Tibial nerve (tissue), 4 donors: ENCODE data around the gene IRX6.

ENCODE experiments used
- EP300 ChIP-seq, 2 donors: sonication (generic); formaldehyde crosslinking; IDR thresholded peaks; one replicate each; pipeline ENCODE4 v1.6.1; 2017; ENCODE audit warnings: antibody characterized with exemption in 2 of 2, mild to moderate bottlenecking in 1 of 2
- POLR2A ChIP-seq, 2 donors: fragments of 450-650 bp; IDR thresholded peaks; one replicate each; pipeline ENCODE4 v1.6.1; 2017; ENCODE audit warnings: antibody characterized with exemption in 2 of 2, mild to moderate bottlenecking in 2 of 2, moderate library complexity in 2 of 2
- TF ChIP-seq, protein P1 (sequence below), 5 experiments: fragments of 200-600 bp in 3 of 5; fragments of 450-650 bp in 2 of 5; sonication (generic) in 3 of 5; IDR thresholded peaks; one replicate each; pipeline ENCODE4 v1.5.1; 2016 to 2019; ENCODE audit warnings: antibody characterized with exemption in 5 of 5, mild to moderate bottlenecking in 3 of 5, moderate library complexity in 2 of 5

DNA sequence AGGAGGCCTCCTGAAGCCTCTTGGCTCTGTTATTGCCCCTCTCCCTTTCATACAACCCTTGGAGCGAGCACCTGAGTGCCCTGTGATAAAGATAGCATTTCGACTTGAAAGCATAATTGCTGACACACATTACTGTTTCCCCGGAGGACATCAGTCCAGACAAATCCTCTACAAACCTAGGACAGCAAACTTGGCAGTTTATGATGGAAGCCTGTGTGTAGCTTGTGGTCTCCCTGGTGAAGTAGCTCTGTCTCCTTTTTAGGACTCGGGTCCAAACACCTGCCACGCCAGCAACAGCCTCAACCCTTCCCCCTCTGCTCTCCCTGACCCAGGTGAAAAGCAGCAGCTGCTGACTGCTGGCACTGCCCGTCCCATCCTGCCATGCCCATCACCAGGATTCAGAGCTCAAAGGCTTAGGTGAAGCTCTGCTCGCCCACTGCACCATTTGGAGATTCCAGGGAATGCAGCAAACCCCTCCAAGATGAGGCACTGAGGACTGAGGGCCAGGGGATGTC is 55.9 kb downstream of the IRX6 start:
- TF ChIP-seq POLR2A (IDR thresholded peaks at IDR 0.05): no peak
- TF ChIP-seq, protein P1, sequence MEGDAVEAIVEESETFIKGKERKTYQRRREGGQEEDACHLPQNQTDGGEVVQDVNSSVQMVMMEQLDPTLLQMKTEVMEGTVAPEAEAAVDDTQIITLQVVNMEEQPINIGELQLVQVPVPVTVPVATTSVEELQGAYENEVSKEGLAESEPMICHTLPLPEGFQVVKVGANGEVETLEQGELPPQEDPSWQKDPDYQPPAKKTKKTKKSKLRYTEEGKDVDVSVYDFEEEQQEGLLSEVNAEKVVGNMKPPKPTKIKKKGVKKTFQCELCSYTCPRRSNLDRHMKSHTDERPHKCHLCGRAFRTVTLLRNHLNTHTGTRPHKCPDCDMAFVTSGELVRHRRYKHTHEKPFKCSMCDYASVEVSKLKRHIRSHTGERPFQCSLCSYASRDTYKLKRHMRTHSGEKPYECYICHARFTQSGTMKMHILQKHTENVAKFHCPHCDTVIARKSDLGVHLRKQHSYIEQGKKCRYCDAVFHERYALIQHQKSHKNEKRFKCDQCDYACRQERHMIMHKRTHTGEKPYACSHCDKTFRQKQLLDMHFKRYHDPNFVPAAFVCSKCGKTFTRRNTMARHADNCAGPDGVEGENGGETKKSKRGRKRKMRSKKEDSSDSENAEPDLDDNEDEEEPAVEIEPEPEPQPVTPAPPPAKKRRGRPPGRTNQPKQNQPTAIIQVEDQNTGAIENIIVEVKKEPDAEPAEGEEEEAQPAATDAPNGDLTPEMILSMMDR (IDR thresholded peaks at IDR 0.05): no peak
- no peak for TF ChIP-seq EP300 (IDR thresholded peaks at IDR 0.05)
